ENCODE measurements around the gene MELTF.

The MELTF gene

DNA sequence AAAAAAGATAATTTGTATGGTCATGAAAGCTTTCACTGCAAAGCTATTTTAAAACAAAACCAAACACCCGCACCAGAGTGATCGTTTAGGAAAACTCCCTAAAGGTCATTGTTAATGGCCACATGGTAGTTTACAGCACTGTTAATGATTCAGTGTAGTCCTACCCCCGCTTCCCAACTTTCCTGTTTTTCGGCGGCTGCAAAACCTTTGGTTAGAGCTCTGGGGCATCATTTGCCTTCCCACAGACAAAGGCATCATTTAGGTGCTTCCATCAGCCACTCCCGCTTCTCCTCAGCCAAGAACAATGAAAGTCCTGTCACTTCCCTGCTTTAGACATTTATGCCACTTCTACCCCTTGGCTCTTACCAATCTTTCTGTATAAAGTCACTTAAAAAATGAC lies 10.6 kb downstream of the MELTF start:
- TF ChIP-seq, protein P1, sequence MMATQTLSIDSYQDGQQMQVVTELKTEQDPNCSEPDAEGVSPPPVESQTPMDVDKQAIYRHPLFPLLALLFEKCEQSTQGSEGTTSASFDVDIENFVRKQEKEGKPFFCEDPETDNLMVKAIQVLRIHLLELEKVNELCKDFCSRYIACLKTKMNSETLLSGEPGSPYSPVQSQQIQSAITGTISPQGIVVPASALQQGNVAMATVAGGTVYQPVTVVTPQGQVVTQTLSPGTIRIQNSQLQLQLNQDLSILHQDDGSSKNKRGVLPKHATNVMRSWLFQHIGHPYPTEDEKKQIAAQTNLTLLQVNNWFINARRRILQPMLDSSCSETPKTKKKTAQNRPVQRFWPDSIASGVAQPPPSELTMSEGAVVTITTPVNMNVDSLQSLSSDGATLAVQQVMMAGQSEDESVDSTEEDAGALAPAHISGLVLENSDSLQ (IDR thresholded peaks at IDR 0.05), result no peak
- no peak for TF ChIP-seq LEF1 (IDR thresholded peaks at IDR 0.05; ENCODE audit: borderline replicate concordance)
- no peak for TF ChIP-seq SP1 (IDR thresholded peaks at IDR 0.05)
- TF ChIP-seq ARNT (IDR thresholded peaks at IDR 0.05), result no peak
- TF ChIP-seq FOXM1 (IDR thresholded peaks at IDR 0.05; ENCODE audit: borderline replicate concordance), result no peak
- no peak for TF ChIP-seq CTBP1 (IDR thresholded peaks at IDR 0.05; ENCODE audit: borderline replicate concordance)
- ChIA-PET CTCF (no interaction called here), POLR2A (no interaction called here)
- DNase-seq (ENCODE audit: extremely low spot score), result no peak

DNA sequence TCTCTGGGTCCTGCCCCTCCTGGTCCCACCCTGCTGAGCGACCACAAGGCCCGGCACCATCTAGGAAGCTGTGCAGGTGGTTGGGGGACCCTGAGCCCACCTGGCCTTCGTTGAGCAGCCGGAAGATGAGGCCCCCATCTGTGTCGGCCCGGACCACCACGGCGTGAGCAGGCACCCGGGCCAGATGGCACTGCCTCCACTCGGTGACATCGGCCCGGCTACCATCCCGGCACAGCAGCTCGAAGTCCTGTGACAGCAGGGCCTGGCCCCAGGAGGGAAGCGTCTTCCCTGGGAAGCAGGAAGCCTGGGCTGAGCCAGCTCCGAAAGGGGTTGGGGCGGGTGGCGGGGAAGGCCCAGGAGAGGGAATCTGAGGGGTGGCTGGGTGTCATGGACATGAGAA lies 12.6 kb downstream of the MELTF start:
- TF ChIP-seq TARDBP (IDR thresholded peaks at IDR 0.05) (no peak), FOXA1 (IDR thresholded peaks at IDR 0.05) (no peak), ZNF384 (IDR thresholded peaks at IDR 0.05) (no peak), CTBP1 (IDR thresholded peaks at IDR 0.05; ENCODE audit: borderline replicate concordance) (no peak), BHLHE40 (IDR thresholded peaks at IDR 0.05; ENCODE audit: borderline replicate concordance) (no peak), HDGF (IDR thresholded peaks at IDR 0.05; ENCODE audit: borderline replicate concordance) (no peak), SP1 (IDR thresholded peaks at IDR 0.05) (no peak), NFRKB (IDR thresholded peaks at IDR 0.05) (no peak), L3MBTL2 (conservative IDR thresholded peaks at IDR 0.05) (no peak), FOXM1 (IDR thresholded peaks at IDR 0.05; ENCODE audit: borderline replicate concordance) (no peak), ARNT (IDR thresholded peaks at IDR 0.05) (no peak), ELF4 (IDR thresholded peaks at IDR 0.05) (no peak), LEF1 (IDR thresholded peaks at IDR 0.05; ENCODE audit: borderline replicate concordance) (no peak), SUZ12 (IDR thresholded peaks at IDR 0.05) (no peak)
- TF ChIP-seq, protein P1 (IDR thresholded peaks at IDR 0.05), result no peak
- ChIA-PET CTCF (no interaction called here), POLR2A (no interaction called here)
- DNase-seq (ENCODE audit: extremely low spot score), result no peak

DNA sequence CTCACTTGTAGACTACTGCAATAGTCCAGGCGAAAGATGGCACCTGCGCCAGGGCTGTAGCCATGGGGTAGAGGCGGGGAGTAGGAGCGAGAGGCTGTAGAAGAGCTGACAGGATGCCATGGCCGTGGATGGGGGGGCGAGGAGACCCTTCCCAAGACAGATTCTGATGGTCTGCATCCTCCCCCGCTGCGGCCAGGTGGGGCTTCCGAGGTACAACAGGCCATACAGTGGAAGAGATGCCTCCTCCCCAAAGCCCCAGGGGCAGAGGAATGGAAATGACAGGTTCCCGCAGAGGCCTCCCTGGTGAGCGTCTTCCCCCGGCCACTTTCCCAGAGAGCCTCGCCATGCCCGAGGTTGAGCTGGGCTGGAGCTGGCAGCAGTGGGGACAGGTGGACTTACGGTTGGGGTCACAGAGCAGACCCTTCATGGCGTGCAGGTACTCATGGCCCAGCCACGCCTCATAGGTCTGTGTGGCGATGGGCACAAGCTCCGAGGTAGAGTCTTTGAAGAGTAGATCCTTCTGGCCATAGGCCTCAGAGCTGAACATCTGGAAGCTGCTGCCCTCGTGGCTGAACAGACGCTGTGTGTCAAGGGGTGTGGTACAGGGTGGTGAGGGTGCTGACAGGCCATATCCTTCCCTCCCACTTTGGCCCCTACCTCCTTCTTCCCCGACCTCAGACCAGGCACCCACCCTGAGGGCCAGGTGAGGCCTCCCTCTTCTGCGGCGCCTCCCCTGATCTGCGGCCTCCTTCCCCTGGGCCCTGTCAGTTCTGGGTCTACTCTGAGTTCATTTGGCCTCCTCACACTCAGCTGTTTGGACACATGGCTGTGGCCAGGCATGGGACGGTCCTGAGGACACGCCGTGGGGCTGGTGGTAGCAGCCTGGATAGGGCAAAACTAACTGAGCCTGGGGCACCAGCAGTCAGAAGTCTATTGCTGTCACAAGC lies 13.6 kb downstream of the MELTF start:
- no peak for DNase-seq (ENCODE audit: extremely low spot score)
- no peak for TF ChIP-seq CTBP1 (IDR thresholded peaks at IDR 0.05; ENCODE audit: borderline replicate concordance)
- no peak for TF ChIP-seq HDGF (IDR thresholded peaks at IDR 0.05; ENCODE audit: borderline replicate concordance)
- POLR2A ChIA-PET, result no interaction called here
- CTCF ChIA-PET, result no interaction called here

DNA sequence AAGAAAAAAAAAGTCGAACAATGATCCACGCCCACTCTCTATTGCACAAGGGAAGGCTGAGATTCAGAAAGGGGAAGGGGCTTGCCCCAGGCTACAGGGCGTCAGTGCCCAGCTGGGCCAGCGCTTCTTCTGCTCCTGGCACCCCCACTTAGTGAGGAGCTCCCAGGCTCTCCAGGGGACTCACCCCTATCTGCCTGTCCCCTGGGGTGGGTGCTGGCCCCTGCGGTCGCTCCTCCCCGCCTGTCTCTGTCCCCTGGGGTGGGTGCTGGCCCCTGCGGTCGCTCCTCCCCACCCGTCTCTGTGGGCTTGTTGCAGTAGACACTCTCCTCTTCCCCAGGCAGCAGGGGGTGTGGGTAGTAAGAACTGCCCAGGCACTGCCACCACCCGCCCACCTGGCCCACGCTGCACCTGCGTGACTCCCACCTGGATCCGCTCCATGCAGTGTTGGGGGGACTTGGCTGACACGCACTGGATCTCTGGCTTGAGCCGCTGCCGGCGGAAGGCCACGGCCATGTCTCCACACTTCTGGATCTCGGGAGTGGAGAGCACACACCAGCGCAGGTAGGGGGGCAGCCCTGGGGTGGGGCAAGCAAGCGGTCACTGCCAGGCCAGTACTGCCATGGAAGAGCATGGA lies 14.6 kb downstream of the MELTF start:
- TF ChIP-seq CTBP1 (IDR thresholded peaks at IDR 0.05; ENCODE audit: borderline replicate concordance) (no peak), NFRKB (IDR thresholded peaks at IDR 0.05) (no peak), TARDBP (IDR thresholded peaks at IDR 0.05) (no peak), FOXK2 (IDR thresholded peaks at IDR 0.05) (no peak), LEF1 (IDR thresholded peaks at IDR 0.05; ENCODE audit: borderline replicate concordance) (no peak), SP1 (IDR thresholded peaks at IDR 0.05) (no peak), ARNT (IDR thresholded peaks at IDR 0.05) (no peak), HDGF (IDR thresholded peaks at IDR 0.05; ENCODE audit: borderline replicate concordance) (no peak), L3MBTL2 (conservative IDR thresholded peaks at IDR 0.05) (no peak), FOXA1 (IDR thresholded peaks at IDR 0.05) (no peak), ELF4 (IDR thresholded peaks at IDR 0.05) (no peak), FOXM1 (IDR thresholded peaks at IDR 0.05; ENCODE audit: borderline replicate concordance) (no peak), BHLHE40 (IDR thresholded peaks at IDR 0.05; ENCODE audit: borderline replicate concordance) (no peak), ZNF384 (IDR thresholded peaks at IDR 0.05) (no peak), SUZ12 (IDR thresholded peaks at IDR 0.05) (no peak)
- TF ChIP-seq, protein P1 (IDR thresholded peaks at IDR 0.05), result no peak
- CTCF ChIA-PET, result no interaction called here

DNA sequence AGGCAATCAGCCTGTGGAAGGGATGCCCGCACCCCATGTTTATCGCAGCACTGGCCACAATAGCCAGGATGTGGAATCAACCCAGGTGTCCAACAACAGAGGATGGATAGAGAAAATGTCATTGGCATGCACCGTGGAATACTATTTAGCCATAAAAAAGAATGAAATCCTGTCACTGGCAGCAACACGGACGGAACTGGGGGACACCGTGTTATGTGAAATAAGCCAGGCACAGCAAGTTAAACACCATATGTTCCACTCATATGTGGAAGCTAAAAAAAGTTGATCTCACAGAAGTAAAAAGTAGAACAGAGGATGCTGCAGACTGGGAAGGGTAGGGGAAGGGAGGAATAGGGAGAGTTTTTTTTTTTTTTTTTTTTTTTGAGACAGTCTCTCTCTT lies 15.6 kb downstream of the MELTF start:
- ChIA-PET CTCF (no interaction called here), POLR2A (no interaction called here)
- TF ChIP-seq FOXA1 (IDR thresholded peaks at IDR 0.05) (no peak), ARNT (IDR thresholded peaks at IDR 0.05) (no peak), NFRKB (IDR thresholded peaks at IDR 0.05) (no peak), CTBP1 (IDR thresholded peaks at IDR 0.05; ENCODE audit: borderline replicate concordance) (no peak), TARDBP (IDR thresholded peaks at IDR 0.05) (no peak)
- TF ChIP-seq, protein P1 (IDR thresholded peaks at IDR 0.05), result no peak
- DNase-seq (ENCODE audit: extremely low spot score), result no peak

More for the DNA sequence above, 14.6 kb downstream of the MELTF start:
- POLR2A ChIA-PET, result no interaction called here
- no peak for DNase-seq (ENCODE audit: extremely low spot score)
